ENCODE results near the gene CLECL1. TPM values are rescaled to one million over a fixed set of nuclear protein-coding genes. Genes with fewer than 3 reads are reported as not detected.

Gene CLECL1
- total RNA-seq, 2 experiments from 2014 or later = 73.3 to 114 TPM

- Histone ChIP-seq H3K27ac (ENCODE audit: low read depth, low read length, poor library complexity, severe bottlenecking) (no peak overlapping the region), H3K4me3 (ENCODE audit: low read depth, low read length, poor library complexity, severe bottlenecking) (no peak overlapping the region), H4K20me1 (ENCODE audit: insufficient read depth, low read length) (no peaks in the 10 kb centered on the region), H3K9me2 (ENCODE audit: insufficient read depth, low read length) (no peaks in the 10 kb centered on the region), H3K9me3 (ENCODE audit: low read length) (no peaks in the 10 kb centered on the region), H3K36me3 (ENCODE audit: insufficient read depth, low read length) (peaks cover 44% of the 10 kb centered on the region), H3K79me2 (ENCODE audit: insufficient read depth, low read depth, low read length) (peaks cover 17% of the 10 kb centered on the region; the same call in 1 of the 2 replicates), H2AFZ (ENCODE audit: low read length) (no peak overlapping the region), H3K4me2 (ENCODE audit: low read length) (no peak overlapping the region), H3K4me1 (ENCODE audit: insufficient read depth, low read length, poor library complexity, severe bottlenecking) (peaks cover 32% of the 10 kb centered on the region)
- TF ChIP-seq CTCF (conservative IDR thresholded peaks at IDR 0.05; ENCODE audit: low read length) = no peak
- TF ChIP-seq EZH2phosphoT487 (IDR thresholded peaks at IDR 0.05; ENCODE audit: borderline replicate concordance, low read depth, low read length) = no peak
- ChIA-PET POLR2A (interaction anchor here (0.7 kb wide), 1 partner anchor 42 kb away, joined by 4 read pairs; no protein-coding TSS in a partner anchor), CTCF (ENCODE audit: unreplicated experiment) (interaction anchor here (0.6 kb wide), 1 partner anchor 44 kb away, joined by 5 read pairs; no protein-coding TSS in a partner anchor)
- DNase-seq (ENCODE audit: low spot score) = no peak
- intact Hi-C loops (cut with micrococcal nuclease; ENCODE audit: unreplicated experiment) = loop anchor here (5.0 kb wide), 2 partner anchors 114 to 389 kb away; partner anchors contain the start of gene CLEC2B
- BruUV-seq (replicated peaks) = no TSS peak
Measured at GRCh38 chr12:9753073-9753472, 20.2 kb upstream of the CLECL1 start.

DNA sequence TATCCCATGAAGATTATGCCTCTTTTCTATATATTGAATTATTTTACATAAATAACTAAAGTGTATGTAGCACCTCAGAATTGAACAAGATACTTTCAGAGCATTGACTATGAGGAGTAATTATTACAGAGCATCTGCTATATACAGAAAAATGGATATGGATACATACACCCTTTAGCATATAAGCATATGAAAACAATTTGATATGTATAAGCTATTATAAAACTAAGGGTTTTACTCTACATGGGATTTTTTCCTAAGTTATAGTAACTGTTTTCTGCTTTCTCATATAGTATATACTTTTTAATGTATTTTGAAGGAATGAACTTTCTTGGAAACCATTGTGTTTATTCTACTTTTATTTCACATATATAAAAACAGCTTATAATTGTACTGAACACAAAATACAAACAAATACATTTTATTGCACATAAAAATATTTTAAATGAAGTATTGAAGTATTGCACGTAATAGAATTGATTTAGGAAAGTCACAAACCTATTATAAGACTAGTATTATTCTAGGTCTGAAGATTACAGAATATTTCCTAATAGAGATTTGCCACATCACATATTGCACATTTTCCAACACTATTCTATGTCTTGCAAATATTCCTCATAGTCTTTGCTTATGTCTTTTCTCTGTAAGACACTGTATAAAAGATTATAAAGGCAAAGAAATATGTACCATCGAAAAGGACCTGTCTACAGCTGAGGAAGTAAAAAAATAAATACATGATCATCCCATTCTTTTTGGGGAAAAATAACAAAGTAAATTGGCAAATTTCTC, 19.4 kb upstream of the CLECL1 start:
- H3K27ac ChIP-seq (ENCODE audit: low read depth, low read length, poor library complexity, severe bottlenecking) = no peak overlapping the region
- H3K9me3 ChIP-seq (ENCODE audit: low read length) = no peaks in the 10 kb centered on the region
- H2AFZ ChIP-seq (ENCODE audit: low read length) = no peak overlapping the region
- DNase-seq (ENCODE audit: low spot score) = no peak
- peaks cover 32% of the 10 kb centered on the region for H3K4me1 ChIP-seq (ENCODE audit: insufficient read depth, low read length, poor library complexity, severe bottlenecking)
- H4K20me1 ChIP-seq (ENCODE audit: insufficient read depth, low read length) = no peaks in the 10 kb centered on the region
- BruUV-seq (replicated peaks) = no TSS peak
- no peak overlapping the region for H3K4me3 ChIP-seq (ENCODE audit: low read depth, low read length, poor library complexity, severe bottlenecking)
- intact Hi-C loops (cut with micrococcal nuclease; ENCODE audit: unreplicated experiment) = loop anchor here (5.0 kb wide), 2 partner anchors 115 to 390 kb away; partner anchors contain the start of gene CLEC2B
- ChIA-PET POLR2A (interaction anchor here (0.6 to 2.0 kb wide), 4 partner anchors 8 to 173 kb away, joined by 3 to 4 read pairs (median 4); partner anchors contain the start of gene CD69), CTCF (ENCODE audit: unreplicated experiment) (interaction anchor here (5.6 kb wide), 1 partner anchor 45 kb away, joined by 65 read pairs; no protein-coding TSS in a partner anchor)
- H3K79me2 ChIP-seq (ENCODE audit: insufficient read depth, low read depth, low read length) = peaks cover 10% of the 10 kb centered on the region; the same call in 1 of the 2 replicates
- H3K9me2 ChIP-seq (ENCODE audit: insufficient read depth, low read length) = no peaks in the 10 kb centered on the region
- H3K36me3 ChIP-seq (ENCODE audit: insufficient read depth, low read length) = peaks cover 44% of the 10 kb centered on the region
- TF ChIP-seq EZH2phosphoT487 (IDR thresholded peaks at IDR 0.05; ENCODE audit: borderline replicate concordance, low read depth, low read length) (no peak), CTCF (conservative IDR thresholded peaks at IDR 0.05; ENCODE audit: low read length) (no peak)
- no peak overlapping the region for H3K4me2 ChIP-seq (ENCODE audit: low read length)
